CD4-positive, alpha-beta T cell treated with Interleukin-4 for 4 hours (primary cell): Measurements from ENCODE around the gene IFNGR1.
A peak's percentile ranks its signal among the peaks of the same experiment; 100 is the strongest.
"Not testable (repeated sequence)": the region's sequence is repeated elsewhere in the genome, so short reads cannot be mapped to it uniquely, and the experiment has no call there.

Experiments used
- DNase-seq: peaks from one replicate; pipeline ENCODE4 v3.0.0-alpha.2; 2020

The IFNGR1 gene

GRCh38 chr6:137218917-137219663 is at the start of gene IFNGR1:
TSS of gene IFNGR1 (minus strand) at chr6:137219385. CDS start at chr6:137219327, 58 bp downstream.
- peak; percentile 91 for DNase-seq

DNA sequence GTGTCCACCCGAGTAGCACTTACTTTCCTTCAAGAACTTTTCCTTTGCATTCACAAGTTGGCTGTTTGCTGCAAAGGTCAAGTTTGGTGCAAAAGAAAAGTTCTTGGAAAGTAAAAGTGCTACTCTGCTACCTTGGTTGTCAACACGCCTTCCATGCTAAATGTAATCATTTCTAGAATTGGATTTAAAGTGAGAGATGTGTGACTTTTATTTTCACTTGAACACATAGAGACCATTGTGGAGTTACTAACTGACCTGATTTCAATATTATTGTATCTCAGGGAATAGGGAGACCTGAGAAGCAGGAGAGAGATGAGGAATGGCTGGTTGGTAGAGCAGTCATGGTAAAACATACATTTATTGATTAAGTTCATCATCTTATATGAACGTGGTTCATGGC is 49.7 kb upstream of the IFNGR1 start:
- DNase-seq: no peak

DNA sequence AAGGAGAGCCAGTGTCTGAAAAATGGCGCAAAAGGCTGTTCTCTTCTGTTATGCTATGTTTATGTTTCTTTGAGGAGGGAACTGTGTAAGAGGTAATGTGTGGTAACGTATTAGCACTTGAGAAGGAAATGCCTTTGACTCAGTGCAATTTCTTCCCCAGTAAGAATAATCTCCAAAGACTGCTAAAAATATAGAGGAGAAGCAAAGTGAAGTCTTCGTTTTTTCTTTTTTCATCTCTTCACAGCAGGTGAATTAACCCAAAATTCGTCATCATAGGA is 47.1 kb upstream of the IFNGR1 start:
- no peak for DNase-seq

GRCh38 chr6:137265561-137266308 is 46.5 kb upstream of the IFNGR1 start:
- DNase-seq: no peak

GRCh38 chr6:137264311-137265075 is 45.3 kb upstream of the IFNGR1 start:
- no peak for DNase-seq

GRCh38 chr6:137261761-137262160 is 42.6 kb upstream of the IFNGR1 start:
- peak; percentile 39 for DNase-seq

DNA sequence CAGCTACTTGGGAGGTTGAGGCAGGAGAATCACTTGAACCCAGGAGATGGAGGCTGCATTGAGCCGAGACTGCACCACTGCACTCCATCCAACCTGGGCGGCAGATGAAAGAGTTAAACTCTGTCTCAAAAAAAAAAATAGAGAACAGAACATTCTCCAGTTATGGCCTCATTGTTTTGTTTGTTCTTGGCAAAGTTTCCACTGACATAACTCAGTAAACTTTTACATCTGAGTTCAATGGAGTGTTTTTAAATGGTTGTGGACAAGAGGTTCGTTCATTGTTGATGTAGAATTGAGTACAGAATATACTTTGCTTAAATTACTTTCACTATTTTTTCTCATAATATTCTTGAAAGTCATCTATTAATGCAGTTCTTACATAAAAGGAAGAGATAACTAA is 42.2 kb upstream of the IFNGR1 start:
- no peak for DNase-seq

DNA sequence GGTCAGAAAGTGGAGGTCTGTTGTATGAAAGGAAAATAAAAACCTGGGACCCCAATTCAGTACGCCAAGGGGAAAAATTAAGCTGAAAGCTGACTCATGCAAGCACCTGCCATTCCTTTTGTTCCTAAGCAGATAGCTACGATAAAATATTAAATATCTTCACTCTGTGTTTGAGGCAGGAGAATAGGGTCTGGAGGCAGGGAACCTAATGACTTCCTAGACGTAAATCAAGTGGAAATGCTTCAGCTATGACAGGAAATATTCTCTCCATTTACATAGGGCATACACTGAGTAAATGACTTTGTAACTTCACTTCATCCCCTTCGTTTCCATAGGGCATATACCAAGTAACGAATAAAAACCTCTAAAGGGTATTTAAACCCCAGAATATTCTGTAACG is 41.0 kb upstream of the IFNGR1 start:
- DNase-seq: no peak

GRCh38 chr6:137259349-137259748 is 40.2 kb upstream of the IFNGR1 start:
- no peak for DNase-seq

DNA sequence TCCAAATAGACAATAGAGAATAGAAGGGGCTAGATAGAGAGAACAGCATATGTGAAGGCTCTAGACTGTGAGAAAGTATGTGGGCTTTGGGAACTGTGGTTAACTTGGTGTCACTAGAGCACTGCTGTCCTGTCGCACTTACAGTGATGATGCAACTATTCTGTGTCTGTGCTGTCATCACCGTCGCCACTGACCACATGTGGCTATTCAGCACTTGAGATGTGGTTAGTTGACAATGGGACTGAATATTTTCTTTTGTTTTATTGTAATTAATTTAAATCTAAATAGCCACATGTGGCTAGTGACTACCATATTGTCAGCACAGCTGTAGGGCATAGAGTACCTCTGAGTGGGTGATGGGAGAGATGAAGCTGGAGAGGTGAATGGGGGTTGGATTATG is 39.0 kb upstream of the IFNGR1 start:
- no peak for DNase-seq

- no peak for DNase-seq
These were observed 37.3 kb upstream of the IFNGR1 start for GRCh38 chr6:137256350-137257103.

DNA sequence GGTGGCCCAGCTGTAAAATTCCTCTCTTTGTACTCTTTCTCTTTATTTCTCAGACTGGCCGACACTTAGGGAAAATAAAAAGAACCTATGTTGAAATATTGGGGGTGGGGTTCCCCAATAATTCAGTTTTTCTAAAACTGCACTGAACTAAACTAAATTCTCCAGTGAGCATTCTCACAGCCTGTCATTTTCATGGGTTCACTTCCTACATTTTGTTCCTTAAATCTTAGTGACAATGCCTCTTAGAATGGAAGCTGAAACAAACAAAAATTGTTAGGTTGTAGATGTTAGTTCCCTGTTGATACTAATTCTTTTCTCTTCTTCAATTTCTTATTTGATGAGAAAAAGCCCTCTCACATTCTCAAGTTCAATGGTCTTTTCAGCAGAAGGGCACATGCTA is 35.8 kb upstream of the IFNGR1 start:
- no peak for DNase-seq

- DNase-seq: not testable (repeated sequence)
These were observed 35.2 kb upstream of the IFNGR1 start for GRCh38 chr6:137254430-137254829.

DNA sequence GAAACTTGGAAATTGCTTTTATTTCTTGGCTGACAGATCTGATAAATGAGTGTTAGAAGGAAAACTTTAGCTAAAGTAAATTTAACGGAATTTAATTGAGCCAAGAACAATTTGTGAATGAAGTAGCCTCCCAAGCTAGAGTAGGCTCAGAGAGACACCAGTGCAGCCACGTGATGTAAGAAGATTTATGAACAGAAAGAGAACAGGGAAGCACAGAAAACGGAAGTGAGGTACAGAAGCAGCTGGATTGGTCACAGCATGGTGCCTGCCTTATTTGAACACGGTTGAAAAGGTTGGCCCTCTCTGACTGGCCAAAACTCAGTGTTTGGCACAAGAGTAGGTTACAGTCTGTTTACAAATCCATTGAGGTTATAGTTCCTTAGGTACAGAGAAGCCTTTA is 29.5 kb upstream of the IFNGR1 start:
- no peak for DNase-seq

- DNase-seq: no peak
These were observed 28.5 kb upstream of the IFNGR1 start for GRCh38 chr6:137247724-137248123.

- DNase-seq: no peak
These were observed 27.6 kb upstream of the IFNGR1 start for GRCh38 chr6:137246791-137247202.

DNA sequence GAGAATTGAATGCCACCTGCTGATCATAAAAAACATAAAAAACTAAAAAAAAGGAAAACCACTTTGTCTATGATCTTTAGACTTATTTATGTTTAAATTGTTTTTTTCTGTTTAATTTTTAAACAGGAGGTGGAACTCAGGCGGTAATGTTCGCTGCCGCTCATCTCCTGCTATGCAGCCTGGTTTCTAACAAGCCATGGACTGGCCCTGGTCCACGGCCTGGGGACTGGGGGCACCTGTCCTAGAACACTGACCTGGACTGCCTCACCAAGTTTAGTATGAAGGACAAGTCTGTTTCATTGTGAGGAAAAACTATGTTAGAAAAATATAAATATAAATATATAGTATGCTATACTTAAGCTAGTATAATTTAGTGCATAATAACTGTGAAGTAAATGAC is 27.0 kb upstream of the IFNGR1 start:
- no peak for DNase-seq

DNA sequence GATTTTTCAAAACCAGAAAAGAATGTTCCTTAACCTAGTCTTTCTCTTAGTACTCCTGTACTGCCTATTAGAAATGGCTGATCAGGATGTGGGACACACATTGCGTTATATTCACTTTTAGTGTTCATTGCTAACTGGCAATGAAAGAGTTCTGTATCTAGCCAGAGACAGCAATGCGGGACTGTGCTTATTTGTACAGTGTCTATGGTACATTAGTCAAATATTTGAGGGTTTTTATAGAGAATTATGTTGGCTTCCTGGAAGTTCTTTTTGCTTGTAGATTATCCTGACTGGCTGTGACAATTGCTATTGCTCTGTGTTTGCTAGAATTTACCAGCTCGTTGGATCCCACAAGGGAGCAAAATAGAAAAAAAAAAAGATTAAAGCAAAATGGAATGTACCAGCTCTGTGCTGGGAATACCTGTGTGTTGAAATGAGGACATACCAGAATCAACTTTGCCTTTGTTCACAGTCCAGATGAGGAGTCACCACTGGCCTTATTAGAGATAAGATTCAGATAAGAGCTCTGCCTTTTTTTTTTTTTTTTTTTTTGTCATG is 22.4 kb upstream of the IFNGR1 start:
- DNase-seq: no peak

DNA sequence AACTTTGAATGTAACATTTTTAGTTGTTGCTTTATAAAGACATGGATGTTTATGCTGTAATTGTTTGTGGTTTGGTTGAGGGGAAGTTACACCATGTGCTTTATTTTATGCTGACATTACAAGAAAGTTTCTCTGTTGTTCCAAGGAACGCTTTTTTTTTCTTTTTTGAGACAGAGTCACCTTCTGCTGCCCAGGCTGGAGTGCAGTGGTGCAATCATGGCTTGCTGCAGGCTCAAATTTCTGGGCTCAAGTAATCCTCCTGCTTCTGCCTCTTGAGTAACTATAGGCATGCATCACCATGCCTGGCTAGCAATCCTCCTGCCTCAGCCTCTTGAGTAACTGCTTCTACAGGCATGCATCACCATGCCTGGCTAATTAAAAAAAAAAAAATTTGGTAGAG is 21.0 kb upstream of the IFNGR1 start:
- DNase-seq: no peak

- DNase-seq: no peak
These were observed 18.4 kb upstream of the IFNGR1 start for GRCh38 chr6:137237413-137238170.

GRCh38 chr6:137236581-137237355 is 17.6 kb upstream of the IFNGR1 start:
- DNase-seq: no peak
